Thyroid gland (tissue), 4 donors: ENCODE data around the gene C19orf25. TPM values are rescaled to one million over a fixed set of nuclear protein-coding genes. Genes with fewer than 3 reads are reported as not detected.

ENCODE experiments used
- DNase-seq, 2 donors: peaks; one replicate each; pipeline ENCODE4 v3.0.0-alpha.2; 2019
- H3K27ac ChIP-seq, 3 donors: fragments of 200-600 bp; sonication (generic); 1 replicate in 2 of 3; 2 replicates in 1 of 3; pipeline ENCODE4 v1.5.1; 2016 to 2019; ENCODE audit warnings: mild to moderate bottlenecking in 1 of 3, moderate library complexity in 1 of 3
- H3K27me3 ChIP-seq: fragments of 200-600 bp; sonication (generic); one replicate; pipeline ENCODE4 v1.5.1; 2019
- H3K36me3 ChIP-seq, 2 donors: fragments of 200-600 bp; sonication (generic); one replicate each; pipeline ENCODE4 v1.5.1; 2016 to 2019
- H3K4me1 ChIP-seq, 2 donors: fragments of 200-600 bp; sonication (generic); one replicate each; pipeline ENCODE4 v1.5.1; 2017 to 2019
- H3K4me3 ChIP-seq, 3 donors: fragments of 200-600 bp; sonication (generic); replicated peaks in 1 of 3; 1 replicate in 2 of 3; 2 replicates in 1 of 3; pipeline ENCODE4 v1.5.1; 2016; ENCODE audit warnings: mild to moderate bottlenecking in 1 of 3
- H3K9me3 ChIP-seq: fragments of 200-600 bp; sonication (generic); one replicate; pipeline ENCODE4 v1.5.1; 2017
- POLR2A ChIP-seq, 2 donors: fragments of 450-650 bp; IDR thresholded peaks; one replicate each; pipeline ENCODE4 v1.6.1; 2017; ENCODE audit warnings: antibody characterized with exemption in 2 of 2, mild to moderate bottlenecking in 2 of 2, moderate library complexity in 1 of 2
- WGBS, 2 donors: methylation state at CpG; one replicate each; pipeline ENCODE4 v1.1.5; 2017; 5-methylcytosine and 5-hydroxymethylcytosine counted together
- intact Hi-C: fragments of 100-400 bp; cut with DNase I; formaldehyde crosslinking; loops from one replicate; pipeline ENCODE4 v1.15.1; 2023
- total RNA-seq, 4 donors: library from RNA; depleted of rRNA; stranded (reverse); fragments of >200 nt; gene quantifications; one replicate each; pipeline ENCODE4 v1.2.3, GENCODE V29; 2016
- TF ChIP-seq, protein P1 (sequence below), 6 experiments: fragments of 200-600 bp in 3 of 6; fragments of 450-650 bp in 3 of 6; sonication (generic) in 3 of 6; IDR thresholded peaks; one replicate each; pipeline ENCODE4 v1.5.1; 2016 to 2019; ENCODE audit warnings: antibody characterized with exemption in 6 of 6, mild to moderate bottlenecking in 2 of 6, inconsistent platforms in 1 of 6, moderate library complexity in 1 of 6

C19orf25 gene
- total RNA-seq, 4 donors from 2014 or later, result 47.0 to 64.9 (median 56.5) TPM

DNA sequence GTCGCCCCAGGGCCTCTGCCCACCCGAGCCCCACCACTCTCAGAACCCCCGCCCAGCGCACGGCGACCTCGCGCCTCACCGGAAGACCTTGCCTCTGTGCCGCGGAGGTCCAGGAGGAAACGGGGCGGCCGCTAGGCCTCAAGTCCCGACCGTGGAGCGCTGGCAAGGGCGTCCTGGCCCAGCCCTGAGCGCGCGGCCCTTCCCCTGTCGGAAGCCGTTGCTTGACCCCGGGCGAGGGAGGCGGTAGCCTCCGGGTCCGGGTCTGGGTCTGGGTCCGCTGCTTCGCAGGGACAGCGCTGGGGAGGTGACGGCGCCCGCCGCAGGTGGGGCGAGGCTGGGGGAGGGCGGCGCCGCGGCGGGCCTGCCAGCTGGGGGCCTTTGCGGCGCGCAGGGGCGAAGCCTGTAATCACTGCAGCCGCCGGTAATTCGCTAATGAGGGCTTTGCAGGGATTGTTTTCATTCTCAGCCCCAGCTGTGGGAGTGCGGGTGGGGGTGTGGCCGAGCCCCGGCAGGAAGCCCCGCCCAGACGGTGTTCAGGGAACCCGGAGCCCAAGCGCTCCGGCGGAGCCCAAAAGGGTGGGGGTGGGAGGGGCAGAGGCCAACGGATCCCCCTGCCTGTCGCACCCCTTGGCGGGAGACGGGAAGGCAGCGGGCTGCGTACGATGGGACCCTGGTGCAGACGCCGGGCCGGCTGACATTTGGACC, 8.6 kb downstream of the C19orf25 start:
- WGBS, 2 donors, result 3% methylated on average over 6 of the region's 67 CpGs; no CpG with 5 or more reads in 1 of the 2 donors
- peak overlapping the region in 1 of 3 donors; percentile 31 for H3K4me3 ChIP-seq
- no peaks in the 10 kb centered on the region for H3K36me3 ChIP-seq
- peaks cover 25 to 58% of the 10 kb centered on the region in 2 donors for H3K4me1 ChIP-seq
- peak; percentile 29 to 42 for DNase-seq
- TF ChIP-seq, protein P1, sequence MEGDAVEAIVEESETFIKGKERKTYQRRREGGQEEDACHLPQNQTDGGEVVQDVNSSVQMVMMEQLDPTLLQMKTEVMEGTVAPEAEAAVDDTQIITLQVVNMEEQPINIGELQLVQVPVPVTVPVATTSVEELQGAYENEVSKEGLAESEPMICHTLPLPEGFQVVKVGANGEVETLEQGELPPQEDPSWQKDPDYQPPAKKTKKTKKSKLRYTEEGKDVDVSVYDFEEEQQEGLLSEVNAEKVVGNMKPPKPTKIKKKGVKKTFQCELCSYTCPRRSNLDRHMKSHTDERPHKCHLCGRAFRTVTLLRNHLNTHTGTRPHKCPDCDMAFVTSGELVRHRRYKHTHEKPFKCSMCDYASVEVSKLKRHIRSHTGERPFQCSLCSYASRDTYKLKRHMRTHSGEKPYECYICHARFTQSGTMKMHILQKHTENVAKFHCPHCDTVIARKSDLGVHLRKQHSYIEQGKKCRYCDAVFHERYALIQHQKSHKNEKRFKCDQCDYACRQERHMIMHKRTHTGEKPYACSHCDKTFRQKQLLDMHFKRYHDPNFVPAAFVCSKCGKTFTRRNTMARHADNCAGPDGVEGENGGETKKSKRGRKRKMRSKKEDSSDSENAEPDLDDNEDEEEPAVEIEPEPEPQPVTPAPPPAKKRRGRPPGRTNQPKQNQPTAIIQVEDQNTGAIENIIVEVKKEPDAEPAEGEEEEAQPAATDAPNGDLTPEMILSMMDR (IDR thresholded peaks at IDR 0.05), result no peak
- no peak for TF ChIP-seq POLR2A (IDR thresholded peaks at IDR 0.05)
- peaks cover 55% of the 10 kb centered on the region for H3K27me3 ChIP-seq
- intact Hi-C loops, result no loop called here
- no peak overlapping the region for H3K27ac ChIP-seq
- H3K9me3 ChIP-seq, result no peaks in the 10 kb centered on the region

DNA sequence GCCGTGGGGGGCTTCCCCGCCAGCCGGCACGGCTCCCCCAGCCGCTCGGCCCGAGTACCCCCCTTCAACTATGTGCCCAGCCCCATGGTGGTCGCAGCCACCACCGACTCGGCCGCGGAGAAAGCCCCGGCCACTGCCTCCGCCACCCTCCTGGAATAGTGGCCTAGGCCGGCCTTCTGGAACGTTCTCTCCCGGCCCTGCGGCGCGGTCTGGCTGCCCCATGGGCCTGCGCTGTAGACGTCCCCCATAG, 9.0 kb downstream of the C19orf25 start:
- Histone ChIP-seq H3K4me3 (peak overlapping the region in 1 of 3 donors; percentile 31), H3K27ac (no peak overlapping the region), H3K4me1 (peaks cover 29 to 58% of the 10 kb centered on the region in 2 donors), H3K9me3 (no peaks in the 10 kb centered on the region), H3K27me3 (peaks cover 55% of the 10 kb centered on the region), H3K36me3 (no peaks in the 10 kb centered on the region)
- WGBS, 2 donors, result 2 to 7% methylated on average over 13 to 16 of the region's 22 CpGs
- intact Hi-C loops, result no loop called here
- no peak for TF ChIP-seq POLR2A (IDR thresholded peaks at IDR 0.05)
- TF ChIP-seq, protein P1 (IDR thresholded peaks at IDR 0.05), result no peak
- DNase-seq, result no peak

DNA sequence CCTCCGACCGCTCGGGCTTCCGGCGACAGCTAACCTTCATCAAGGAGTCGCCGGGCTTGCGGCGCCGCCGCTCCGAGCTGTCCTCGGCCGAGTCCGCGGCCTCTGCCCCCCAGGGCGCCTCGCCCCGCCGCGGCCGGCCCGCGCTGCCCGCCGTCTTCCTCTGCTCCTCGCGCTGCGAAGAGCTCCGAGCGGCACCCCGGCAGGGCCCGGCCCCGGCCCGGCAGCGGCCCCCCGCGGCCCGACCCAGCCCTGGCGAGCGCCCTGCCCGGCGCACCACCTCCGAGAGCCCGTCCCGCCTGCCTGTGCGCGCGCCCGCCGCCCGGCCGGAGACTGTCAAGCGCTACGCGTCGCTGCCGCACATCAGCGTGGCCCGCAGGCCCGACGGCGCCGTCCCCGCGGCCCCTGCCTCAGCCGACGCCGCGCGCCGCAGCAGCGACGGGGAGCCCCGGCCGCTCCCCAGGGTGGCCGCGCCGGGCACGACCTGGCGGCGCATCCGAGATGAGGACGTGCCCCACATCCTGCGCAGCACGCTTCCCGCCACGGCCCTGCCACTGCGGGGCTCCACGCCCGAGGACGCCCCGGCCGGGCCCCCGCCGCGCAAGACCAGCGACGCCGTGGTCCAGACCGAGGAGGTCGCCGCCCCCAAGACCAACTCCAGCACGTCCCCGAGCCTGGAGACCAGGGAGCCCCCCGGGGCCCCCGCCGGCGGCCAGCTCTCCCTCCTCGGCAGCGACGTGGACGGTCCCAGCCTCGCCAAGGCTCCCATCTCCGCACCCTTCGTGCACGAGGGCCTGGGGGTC, 9.6 kb downstream of the C19orf25 start:
- TF ChIP-seq, protein P1 (IDR thresholded peaks at IDR 0.05), result no peak
- TF ChIP-seq POLR2A (IDR thresholded peaks at IDR 0.05), result no peak
- no peak for DNase-seq
- Histone ChIP-seq H3K36me3 (no peaks in the 10 kb centered on the region), H3K4me3 (no peak overlapping the region), H3K27me3 (peaks cover 55% of the 10 kb centered on the region), H3K4me1 (peaks cover 29 to 58% of the 10 kb centered on the region in 2 donors), H3K9me3 (no peaks in the 10 kb centered on the region), H3K27ac (no peak overlapping the region)
- intact Hi-C loops, result no loop called here
- 1 to 24% methylated on average over 4 to 19 of the region's 117 CpGs for WGBS, 2 donors

DNA sequence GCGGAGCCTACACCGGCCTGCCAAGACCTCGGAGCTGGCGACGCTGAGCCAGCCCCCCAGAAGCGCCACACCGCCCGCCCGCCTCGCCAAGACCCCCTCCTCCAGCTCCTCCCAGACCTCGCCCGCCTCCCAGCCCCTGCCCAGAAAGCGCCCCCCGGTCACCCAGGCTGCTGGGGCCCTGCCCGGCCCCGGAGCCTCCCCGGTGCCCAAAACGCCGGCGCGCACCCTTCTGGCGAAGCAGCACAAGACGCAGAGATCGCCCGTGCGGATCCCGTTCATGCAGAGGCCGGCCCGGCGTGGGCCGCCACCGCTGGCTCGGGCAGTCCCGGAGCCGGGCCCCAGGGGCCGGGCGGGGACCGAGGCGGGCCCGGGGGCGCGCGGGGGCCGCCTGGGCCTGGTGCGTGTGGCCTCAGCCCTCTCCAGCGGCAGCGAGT, 10.2 kb downstream of the C19orf25 start:
- 0% methylated on average over 2 of the region's 47 CpGs; no CpG with 5 or more reads in 1 of the 2 donors for WGBS, 2 donors
- Histone ChIP-seq H3K27me3 (peaks cover 55% of the 10 kb centered on the region), H3K4me3 (no peak overlapping the region), H3K4me1 (peaks cover 29 to 58% of the 10 kb centered on the region in 2 donors), H3K27ac (no peak overlapping the region), H3K9me3 (no peaks in the 10 kb centered on the region), H3K36me3 (no peaks in the 10 kb centered on the region)
- TF ChIP-seq, protein P1 (IDR thresholded peaks at IDR 0.05), result no peak
- TF ChIP-seq POLR2A (IDR thresholded peaks at IDR 0.05), result no peak
- intact Hi-C loops, result no loop called here
- peak in 1 of 2 donors; percentile 21 for DNase-seq
